CD4-positive, alpha-beta T cell treated with Interleukin-15 for 1 hour (primary cell): ENCODE measurements around the gene GABBR1.

Experiments
- DNase-seq: peaks from one replicate; pipeline ENCODE4 v3.0.0-alpha.2; 2020

GABBR1 gene

DNA sequence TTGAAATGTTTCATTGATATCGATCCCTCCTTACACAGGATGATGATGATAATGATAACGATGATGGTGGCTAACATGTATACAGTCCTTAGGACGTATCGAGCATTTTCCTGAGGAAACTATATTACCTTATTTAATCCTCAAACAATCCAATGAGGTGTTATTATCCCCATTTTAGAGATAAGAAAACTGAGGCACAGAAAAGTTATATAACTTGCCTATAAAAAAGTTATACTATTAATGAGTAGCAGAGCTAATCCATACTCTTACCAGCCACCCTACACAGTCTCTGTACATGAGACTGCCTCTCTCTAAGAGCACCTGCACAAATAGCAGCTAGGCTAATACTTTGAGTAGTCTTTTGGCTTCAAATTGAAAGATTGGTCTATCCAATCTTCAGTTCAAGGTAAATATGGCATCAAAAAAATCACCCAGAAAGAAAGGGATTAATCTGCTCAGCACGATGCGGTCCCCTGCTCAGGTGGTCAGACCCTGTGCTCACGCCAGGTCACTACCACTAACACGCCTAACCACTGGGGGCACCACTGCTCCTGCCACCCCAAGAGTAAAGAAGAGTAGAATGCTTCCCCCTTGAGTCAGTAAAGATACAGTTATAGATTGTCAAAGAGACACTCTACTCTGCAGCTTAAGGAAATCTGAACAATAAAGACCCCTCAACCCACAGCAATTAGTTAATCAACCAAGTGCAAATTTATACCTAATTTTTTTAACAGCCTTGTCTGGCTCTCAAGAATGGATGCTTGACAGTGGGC, 15.0 kb downstream of the GABBR1 start:
- no peak for DNase-seq

DNA sequence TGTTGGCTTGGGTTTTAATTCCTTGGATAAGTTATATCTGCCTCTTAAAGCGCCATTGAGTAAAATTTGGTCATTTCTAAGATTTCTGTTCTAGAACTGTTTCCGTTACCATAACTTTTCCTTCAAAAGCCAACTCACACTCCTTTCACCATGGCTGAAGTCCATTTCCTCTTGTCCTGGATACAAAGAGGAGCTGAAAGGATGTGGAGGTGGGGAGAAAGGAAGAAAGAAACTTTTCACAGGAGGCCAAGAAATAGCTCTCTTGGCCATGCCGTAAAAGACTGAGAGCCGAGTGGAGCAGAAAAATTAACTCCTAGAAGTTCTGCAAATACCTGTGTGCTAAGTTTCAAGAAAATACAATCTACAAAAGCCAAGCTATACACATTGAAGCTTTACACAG, 21.6 kb downstream of the GABBR1 start:
- no peak for DNase-seq

DNA sequence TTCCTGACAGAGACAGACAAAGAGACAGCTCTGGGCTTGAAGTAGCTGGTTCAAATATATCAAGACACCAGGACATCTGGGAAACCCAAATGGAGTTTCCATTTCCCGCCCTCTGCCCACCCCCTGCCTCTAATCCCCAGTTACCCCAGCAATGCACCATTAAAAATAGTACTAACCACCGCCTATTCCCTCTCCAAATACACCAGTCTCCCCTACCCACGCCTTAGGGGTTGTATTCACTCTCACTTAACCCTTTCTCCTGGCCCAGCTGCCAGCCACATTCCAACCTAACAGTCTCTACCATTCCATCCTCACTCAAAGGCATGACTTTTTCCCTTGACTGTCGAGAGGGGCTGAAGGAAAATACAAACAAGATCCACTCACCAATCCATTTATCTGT, 22.4 kb downstream of the GABBR1 start:
- DNase-seq = no peak

DNA sequence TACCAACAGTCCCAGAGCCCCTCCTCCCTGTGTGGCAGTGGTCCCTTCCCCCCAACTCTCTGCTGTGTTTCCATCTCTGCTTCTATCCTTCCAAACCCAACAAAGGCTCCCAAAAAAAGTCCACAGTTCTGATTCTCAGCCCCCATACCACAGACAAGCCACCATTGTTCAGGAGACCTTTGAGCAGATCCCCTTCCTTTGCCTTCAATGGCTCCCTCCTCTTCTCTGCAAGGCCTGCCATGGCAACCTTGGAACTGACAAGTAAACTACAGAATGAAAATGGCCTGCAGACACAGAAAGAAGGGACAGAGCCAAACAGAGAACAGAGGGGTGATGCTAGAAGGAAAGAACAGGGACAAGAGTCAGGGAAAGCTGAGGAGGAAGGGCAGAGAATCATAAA, 24.9 kb downstream of the GABBR1 start:
- DNase-seq = no peak

DNA sequence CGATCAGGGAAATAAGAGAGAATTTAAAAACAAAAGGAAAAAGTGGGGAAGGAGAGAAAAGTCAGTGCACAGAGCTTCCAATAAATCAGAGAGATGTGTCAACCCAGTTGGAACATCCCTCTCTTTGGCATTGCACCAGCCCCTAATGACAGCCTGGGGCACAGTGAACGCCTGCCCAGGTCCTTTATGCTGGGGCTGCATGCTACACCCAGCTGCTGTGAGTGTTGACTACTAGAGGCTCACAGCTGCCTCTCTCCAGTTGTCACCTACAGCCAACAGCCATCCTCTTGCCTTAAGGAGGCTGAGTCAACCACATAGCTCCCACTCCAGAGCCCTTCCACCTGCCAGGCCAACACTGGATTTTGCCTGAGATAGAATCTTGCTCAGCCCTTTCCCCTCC, 29.1 kb downstream of the GABBR1 start:
- DNase-seq = no peak

DNA sequence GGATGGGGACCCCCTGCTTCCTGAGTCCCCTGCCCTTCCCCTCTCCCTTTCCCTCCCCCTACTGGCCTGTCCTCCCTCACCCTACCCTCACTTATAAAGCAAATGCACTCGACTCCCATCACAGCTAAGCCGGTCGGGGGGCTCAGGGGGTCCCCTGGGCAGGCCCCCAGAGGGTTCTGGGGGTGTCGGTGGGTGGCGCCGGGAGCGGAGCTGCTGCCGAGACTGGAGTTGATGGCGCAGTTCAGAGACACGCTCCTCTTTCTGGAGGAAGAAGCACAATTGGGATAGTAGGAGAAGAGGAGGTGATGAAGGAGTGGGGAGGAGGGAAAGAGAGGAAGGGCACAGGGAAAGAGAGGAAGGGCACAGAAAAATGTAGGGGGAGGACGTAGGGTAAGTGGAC, 29.5 kb downstream of the GABBR1 start:
- DNase-seq = no peak

DNA sequence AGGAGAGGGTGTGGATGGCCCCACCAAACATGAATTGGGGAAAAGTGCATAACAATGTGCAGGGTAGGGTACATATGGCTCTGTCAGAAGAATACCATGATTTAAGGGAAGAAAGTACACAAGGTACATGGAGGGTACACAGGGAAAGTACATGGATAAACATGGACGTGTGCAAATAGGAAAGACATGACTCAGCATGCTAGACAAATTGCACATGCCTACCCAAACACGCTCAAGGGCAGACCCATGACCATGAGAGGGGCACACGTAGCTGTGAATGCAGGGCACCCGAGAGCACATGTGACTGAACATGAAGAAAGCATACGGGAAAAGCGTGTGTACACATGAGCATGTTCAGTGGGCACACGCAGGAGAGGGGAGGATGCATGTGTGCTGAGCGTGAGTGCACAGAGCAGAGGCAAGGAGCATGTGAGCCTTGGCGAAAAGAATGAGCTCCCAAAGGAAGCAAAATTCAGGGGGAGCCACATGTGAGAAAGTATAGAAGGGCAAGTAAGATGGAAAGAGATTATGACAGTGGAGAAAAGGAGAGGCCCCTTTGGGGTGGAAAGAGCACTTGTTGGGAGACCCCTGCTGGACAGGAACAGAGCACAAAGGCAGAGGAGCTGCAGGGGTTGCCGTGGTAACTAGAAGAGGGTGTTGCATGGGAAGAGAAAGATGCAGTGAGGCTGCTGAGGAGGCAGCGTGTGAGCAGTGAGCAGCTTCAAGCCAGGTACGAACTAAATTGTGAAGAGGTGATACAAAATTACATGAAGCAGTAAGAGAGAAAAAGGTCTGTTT, 30.2 kb downstream of the GABBR1 start:
- DNase-seq = no peak

DNA sequence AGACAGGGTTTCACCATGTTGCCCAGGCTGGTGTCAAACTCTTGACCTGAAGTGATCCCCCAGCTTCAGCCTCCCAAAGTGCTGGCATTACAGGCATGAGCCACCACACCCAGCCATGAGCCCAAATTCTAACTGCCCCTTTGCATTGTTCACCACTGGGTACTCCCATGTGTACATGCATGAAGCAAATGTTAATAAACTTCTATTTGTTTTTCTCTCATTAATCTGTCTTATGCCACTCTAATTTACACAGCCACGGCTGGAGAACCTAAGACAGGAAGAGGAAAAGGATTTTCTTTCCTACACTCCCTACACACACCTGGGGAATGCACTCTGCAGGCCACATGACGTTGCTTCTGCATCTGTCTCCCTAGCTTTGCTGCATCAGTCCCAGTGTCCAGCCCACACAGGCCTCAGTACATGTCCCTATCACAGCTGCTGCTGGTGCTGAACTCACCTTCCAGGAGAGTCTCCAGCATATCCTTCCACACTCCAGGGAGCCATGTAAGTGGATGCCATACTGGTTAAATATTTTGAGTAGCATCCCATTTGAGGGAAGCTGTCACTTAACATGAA, 34.7 kb downstream of the GABBR1 start:
- no peak for DNase-seq

DNA sequence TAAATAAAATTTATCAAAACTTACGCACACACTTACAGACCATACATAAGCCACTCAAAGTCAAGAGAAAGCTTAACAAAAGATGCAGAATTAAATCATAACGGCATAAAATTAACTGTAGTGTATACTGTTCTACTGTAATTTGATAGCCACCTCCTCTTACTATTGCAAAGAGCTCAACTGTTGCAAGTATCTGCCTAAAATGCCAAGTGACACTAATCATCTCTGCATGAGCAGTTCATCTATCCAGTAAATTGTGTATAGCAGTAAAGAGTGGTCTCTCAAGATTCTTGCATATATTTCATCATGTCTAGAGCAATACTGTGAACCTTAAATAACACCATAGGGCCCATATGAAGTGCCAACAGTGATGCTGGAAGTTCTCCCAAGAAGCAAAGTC, 35.8 kb downstream of the GABBR1 start:
- no peak for DNase-seq

DNA sequence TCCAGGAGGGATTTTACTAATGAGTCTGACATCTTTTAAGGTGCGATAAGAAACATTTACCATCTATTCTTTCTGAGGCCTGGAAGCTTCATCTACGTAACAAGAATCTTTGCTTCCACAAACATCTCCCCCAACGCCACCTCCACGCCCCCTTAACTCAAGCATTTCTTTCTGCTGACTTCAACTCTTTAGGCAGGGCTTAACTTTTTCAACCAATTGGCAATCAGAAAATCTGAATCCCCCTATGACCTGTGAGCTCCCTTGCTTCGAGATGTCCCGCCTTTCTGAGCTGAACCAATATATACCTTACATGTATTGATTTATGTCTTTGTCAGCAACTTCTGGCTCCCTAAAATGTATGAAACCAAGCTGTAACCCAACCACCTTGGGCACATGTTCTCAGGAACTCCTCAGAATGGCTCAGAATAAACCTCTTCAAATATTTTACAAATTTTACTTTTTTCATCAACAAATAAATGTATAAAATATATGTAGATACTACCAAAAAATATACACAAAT, 36.5 kb downstream of the GABBR1 start:
- no peak for DNase-seq

DNA sequence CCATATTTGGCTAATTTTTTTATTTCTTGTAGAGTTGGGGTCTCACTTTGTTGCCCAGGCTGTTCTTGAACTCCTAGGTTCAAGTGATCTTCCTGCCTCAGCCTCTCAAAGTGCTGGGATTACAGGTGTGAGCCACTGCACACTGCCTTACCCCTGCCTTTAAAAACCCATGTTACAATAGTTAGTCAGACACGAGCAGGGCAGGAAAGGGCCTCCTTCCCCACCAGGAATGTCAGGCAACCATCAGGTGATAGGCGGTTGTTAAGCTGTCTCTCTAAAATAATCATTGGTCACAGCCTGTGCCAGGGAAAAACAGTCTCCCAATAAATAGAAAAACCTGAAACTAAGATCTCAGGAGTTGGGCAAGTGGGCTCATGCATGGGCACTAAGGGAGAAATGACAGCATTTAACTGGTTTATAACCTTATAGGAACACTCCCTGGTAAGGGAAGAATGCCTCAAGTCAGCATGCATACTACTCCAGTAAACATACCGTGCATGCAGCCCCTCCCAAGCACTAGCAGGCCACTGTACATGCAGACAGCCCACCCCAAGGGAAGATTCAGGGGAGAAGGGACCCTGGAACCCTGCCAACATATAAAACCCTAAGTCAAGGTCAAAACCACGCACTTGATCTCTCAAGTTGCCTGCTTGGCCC, 39.7 kb downstream of the GABBR1 start:
- DNase-seq = no peak

DNA sequence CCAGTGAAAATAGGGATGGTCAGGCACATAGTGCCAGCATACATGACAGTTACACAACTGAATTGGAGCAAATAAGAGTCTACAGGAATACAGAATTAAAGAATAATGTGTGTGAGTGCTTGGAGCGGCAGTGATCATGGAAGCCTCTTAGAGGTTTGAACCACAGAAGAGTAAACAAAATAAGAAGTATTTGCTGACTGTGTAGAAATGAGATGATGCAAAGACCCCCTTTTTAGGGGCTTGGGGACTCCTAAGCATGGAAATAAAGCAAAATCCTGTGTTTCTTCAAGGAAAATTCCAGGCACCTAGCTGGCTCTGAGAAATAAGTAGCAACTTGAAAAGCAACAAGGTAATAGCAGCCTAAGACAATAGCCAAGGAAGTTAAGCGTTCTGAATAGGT, 41.3 kb downstream of the GABBR1 start:
- DNase-seq = no peak

DNA sequence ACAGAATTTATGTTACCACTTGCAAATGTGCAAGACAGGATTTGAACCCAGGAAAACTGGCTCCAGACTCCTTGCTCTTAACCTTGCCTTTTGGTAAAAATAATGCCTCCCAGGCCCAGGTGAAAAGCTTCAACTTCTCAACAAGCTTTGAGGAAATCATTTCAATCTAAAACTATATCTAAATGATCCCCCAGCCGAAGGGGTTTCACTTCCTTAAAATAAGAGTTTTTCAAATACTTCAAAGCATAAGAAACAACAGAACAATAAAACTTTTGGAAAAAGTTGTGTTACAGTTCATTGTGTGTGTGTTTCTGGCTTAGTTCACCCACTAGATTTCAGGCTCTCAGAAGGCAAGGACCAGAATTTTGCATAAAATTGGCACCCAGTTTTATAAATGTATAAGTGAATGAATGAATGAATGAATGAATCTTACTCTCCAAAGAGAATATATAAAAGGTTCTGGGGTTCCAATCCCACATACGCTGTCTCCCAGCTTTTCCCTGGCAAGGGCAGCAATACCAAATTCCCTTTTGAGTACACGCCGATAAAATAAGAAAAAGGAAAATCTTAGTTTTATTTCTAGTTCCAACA, 42.7 kb downstream of the GABBR1 start:
- DNase-seq = no peak

DNA sequence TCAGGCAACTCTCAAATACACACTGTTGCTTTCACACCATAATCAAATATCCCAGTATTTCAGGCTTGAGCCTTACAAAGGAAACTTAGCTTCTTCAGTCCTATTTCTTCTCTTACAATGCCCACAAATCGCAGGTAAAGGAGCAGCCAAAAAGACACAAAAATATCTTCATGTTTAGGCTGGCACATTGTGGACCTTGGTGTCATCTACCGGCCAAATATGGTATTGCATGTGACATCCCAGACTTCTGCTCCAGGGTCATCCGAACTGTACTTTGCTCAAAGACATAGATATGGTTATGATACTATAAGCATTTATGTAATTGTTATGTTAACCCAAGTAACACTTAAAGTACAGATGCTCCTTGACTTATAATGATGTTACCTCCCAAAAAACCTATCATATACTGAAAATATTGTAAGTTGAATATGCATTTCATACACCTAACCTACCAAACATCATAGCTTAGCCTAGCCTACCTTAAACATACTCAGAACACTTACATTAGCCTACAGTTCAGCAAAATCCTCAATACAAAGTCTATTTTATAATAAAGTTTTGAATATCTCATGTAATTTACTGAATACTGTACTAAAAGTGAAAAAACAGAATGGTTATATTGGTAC, 43.4 kb downstream of the GABBR1 start:
- DNase-seq = peak; percentile 33

DNA sequence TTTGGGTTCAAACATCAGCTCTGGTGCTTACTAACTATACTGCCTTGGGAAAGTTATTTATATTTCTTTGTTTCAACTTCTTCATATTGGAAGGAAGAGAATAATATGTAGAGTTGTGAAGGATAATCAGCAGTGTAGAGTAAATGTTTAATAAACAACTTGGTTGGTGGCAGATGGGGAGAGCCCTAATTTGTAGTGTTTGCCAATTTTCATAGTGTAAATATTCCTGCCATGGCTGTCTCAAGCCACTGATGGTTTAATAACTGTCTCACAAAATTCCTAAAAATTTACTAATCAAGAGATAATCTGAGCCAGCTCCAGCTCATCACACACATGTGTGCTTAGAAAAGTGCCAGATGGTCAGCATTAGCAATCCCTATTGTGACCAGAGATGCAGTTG, 48.2 kb downstream of the GABBR1 start, which contains the start of gene OR2H2:
Gene OR2H2 (plus strand): TSS at position 301 of the 400 bp plus-strand sequence. CDS start 2,824 bp downstream, outside the sequence.
- no peak for DNase-seq

DNA sequence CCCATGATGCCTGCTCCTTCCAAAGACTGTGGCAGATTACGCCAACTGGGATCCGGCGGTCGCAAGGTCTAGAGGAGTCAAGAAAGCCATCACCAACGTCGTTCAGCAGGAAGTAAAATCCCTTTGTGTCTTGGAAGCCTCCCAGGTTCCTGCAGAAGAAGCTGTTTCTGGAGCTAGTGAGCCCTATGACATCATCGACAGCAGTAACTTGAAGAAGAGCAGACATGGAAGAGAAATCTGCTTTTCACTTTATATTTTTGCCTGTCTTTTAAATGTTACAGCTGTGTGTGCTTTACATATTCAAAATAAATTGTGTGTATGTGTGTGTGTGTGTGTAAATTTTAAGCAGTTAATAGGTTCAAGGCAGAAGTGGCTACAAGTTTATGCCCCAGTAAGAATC, 55.4 kb downstream of the GABBR1 start:
- DNase-seq = no peak

DNA sequence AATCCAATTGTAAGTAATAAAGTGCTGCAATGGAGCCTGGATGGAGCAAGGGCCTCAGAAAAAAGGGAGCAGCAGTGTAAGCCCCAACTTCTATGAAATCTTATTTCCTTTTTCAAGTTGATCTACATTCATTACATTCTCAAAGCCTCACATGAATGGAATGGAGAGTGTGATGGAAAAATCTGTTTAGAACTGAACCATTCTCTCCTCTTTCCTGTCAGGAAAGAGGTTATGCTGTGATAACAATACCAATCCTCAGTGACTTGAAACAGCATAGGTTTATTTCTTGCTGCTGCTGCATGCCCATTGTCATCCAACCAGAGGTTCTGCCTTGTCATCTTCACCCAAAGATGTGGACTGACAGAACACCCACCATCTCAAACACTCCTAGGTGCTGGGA, 56.9 kb downstream of the GABBR1 start:
- DNase-seq = no peak

DNA sequence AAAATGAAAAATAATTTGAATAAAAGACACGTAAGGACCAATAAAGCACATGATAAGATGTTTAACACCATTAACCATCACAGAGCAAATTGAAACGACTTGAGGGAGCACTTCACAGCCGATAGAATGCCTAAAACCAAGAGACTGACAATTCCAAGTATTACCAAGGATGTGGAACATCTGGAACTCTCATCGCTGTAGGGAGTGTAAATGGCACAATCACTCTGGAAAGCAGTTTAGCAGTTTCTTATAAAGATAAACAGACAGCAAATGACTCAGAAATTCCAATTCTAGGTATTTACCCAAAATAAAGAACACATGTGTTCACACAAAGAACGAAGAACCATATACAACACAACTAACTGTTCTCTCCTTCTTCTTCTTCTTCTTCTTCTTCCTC, 65.0 kb downstream of the GABBR1 start:
- no peak for DNase-seq

DNA sequence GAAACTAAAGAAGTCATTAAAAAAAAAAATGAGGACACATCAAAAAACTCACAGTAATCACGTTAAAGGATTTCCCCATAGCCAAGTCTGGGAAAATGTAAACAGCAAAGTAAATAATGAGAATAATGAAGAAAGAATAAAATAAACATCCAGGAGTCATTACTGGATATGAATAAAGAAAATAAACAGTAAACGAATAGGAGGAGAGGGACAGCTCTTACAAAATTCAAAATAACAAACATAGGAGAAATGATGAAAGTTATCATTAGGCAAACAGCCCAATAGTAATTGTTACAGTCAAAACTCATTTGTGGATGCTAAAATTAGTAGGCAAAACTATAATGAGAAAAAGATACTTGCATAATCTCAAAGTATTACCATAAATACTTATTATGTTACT, 65.4 kb downstream of the GABBR1 start:
- no peak for DNase-seq

DNA sequence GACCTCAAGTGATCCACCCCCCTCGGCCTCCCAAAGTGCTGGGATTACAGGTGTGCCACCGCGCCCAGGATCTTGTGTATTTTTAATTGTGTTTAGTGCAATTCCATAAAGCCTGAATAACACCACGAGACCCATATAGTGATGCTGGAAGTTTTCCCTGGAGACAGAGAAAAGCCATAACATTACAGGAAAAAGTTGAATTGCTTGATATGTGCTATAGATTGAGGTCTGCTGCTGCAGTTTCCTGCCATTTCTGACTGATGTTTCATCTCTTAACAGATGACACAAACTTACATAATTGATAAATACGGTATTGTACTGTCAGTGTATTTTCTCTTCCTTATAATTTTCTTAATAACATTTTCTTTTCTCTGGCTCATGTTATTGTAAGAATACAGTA, 66.1 kb downstream of the GABBR1 start:
- no peak for DNase-seq

DNA sequence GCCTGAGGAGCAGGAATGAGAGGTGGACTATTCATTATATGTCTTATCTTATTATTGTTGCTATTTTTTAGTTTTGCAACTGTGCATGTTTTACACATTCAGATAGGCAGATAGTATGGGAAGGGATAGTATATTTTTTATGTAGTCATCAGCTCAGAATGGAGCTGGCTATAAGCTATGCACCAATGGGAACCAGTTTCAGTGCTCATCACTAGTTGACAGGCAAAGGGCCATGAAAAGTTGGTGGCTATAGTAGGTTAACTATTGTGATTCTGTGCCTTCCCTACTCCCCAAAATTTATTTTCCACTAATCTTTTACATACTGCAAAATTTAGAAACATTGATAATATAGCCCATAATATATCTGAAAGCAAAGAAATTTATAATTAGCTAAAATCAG, 68.1 kb downstream of the GABBR1 start:
- DNase-seq = no peak

DNA sequence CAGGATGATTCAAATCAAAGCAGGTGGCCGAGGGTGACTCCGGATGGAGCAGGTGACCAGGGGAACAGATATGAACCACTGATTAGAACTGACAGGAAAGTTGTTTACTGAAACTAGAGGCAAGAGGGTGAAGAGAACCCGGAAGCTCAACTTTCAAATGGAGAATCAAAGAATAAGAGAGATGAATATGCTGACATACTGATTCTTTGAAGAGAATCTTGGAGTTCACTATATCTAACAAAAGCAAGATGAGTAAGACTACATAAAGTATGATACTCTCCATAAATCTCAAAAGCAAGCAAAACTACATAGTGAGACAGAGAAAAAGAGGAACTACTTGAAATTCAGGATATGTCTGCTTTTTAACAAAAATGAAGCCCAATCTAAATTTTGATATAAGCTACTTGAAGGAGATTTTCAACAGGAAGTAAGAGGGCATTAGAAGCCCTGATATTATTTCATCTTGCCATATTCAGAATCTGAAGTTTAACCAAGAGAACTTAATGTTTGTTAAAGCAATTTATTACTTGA, 69.5 kb downstream of the GABBR1 start:
- DNase-seq = no peak
